Measurements from ENCODE around the gene OR5D18. TPM values are rescaled to one million over a fixed set of nuclear protein-coding genes. Genes with fewer than 3 reads are reported as not detected.

Gene OR5D18
- total RNA-seq (2014; rRNA removed; shearing (Covaris generic)): not detected in 2 replicates
- polyA plus RNA-seq (2016; fragmentation: Nextera tagmentation; extraction: Ambion mirVana): not detected in 2 replicates
- long read RNA-seq: 0 reads

DNA sequence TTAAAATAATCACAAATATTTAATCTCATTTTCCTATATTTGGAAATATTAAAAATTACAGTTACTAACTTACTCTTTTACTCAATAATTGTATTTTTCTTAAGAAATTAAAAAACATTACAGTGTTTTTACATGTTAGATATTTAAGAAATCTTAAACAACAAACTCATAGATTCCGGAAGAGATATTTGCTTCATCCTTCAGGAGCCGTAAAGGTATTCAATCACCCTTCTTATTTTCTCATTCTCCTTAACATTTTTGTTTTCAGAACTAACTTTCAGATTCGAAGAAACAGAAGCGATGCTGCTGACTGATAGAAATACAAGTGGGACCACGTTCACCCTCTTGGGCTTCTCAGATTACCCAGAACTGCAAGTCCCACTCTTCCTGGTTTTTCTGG is at the start of gene OR5D18:
OR5D18 (plus strand) TSS at position 301 of the 400 bp plus-strand sequence; CDS start at position 301, 0 bp downstream.
- H3K36me3 ChIP-seq (ENCODE audit: insufficient read depth): 0 out of 2 replicates have a peak, but pooled peaks cover 3% of the 10 kb centered on the region
- no peaks in the 10 kb centered on the region for H3K4me1 ChIP-seq (ENCODE audit: insufficient read depth)
- no peak within 1 kb of the TSS for H2AFZ ChIP-seq
- DNase-seq (ENCODE audit: low spot score): no peak
- Mint-ChIP-seq H3K9me3 (peaks cover 85% of the 10 kb centered on the region), H3K27me3 (ENCODE audit: insufficient read depth, low read depth, poor library complexity) (no peaks in the 10 kb centered on the region), H3K36me3 (ENCODE audit: low read depth) (peaks cover 31% of the 10 kb centered on the region; the same call in 2 of the 3 replicates), H3K4me3 (no peak within 1 kb of the TSS), H3K4me1 (no peaks in the 10 kb centered on the region), H3K27ac (no peak within 1 kb of the TSS)
- no peaks in the 10 kb centered on the region for H3K9me2 ChIP-seq (ENCODE audit: insufficient read depth)
- H3K79me2 ChIP-seq (replicated peaks; ENCODE audit: insufficient read depth): no peaks in the 10 kb centered on the region
- TF ChIP-seq POLR2AphosphoS5 (IDR thresholded peaks at IDR 0.05; ENCODE audit: low read depth): no peak
- no peak within 1 kb of the TSS for H3K4me3 ChIP-seq
- H3K4me2 ChIP-seq: no peak within 1 kb of the TSS
- H3K27me3 ChIP-seq (ENCODE audit: insufficient read depth): no peaks in the 10 kb centered on the region
- H4K20me1 ChIP-seq (replicated peaks; ENCODE audit: insufficient read depth): no peaks in the 10 kb centered on the region
- no peak for ATAC-seq
- no peak within 1 kb of the TSS for H3K27ac ChIP-seq (ENCODE audit: low read depth)
- no peaks in the 10 kb centered on the region for H3F3A ChIP-seq (replicated peaks; ENCODE audit: low read depth)

GRCh38 chr11:55773138-55773537 is 46.3 kb upstream of the OR5D18 start, which contains the start of gene OR5D13:
TSS of gene OR5D13 (plus strand) at chr11:55773438. CDS start at chr11:55773438, 0 bp downstream.
- peaks cover 86% of the 10 kb centered on the region for H3K9me3 Mint-ChIP-seq
- no peak for ATAC-seq
- Histone ChIP-seq H3K79me2 (replicated peaks; ENCODE audit: insufficient read depth) (no peaks in the 10 kb centered on the region), H3K9me2 (ENCODE audit: insufficient read depth) (no peaks in the 10 kb centered on the region), H3K27me3 (ENCODE audit: insufficient read depth) (no peaks in the 10 kb centered on the region), H3K4me2 (no peak within 1 kb of the TSS), H3F3A (replicated peaks; ENCODE audit: low read depth) (no peaks in the 10 kb centered on the region), H3K36me3 (ENCODE audit: insufficient read depth) (peaks cover 15% of the 10 kb centered on the region), H4K20me1 (replicated peaks; ENCODE audit: insufficient read depth) (no peaks in the 10 kb centered on the region), H3K27ac (ENCODE audit: low read depth) (no peak within 1 kb of the TSS), H2AFZ (no peak within 1 kb of the TSS), H3K4me3 (no peak within 1 kb of the TSS), H3K4me1 (ENCODE audit: insufficient read depth) (no peaks in the 10 kb centered on the region)
- H3K27ac Mint-ChIP-seq: no peak within 1 kb of the TSS
- H3K27me3 Mint-ChIP-seq (ENCODE audit: insufficient read depth, low read depth, poor library complexity): no peaks in the 10 kb centered on the region
- no peak for DNase-seq (ENCODE audit: low spot score)
- no peak within 1 kb of the TSS for H3K4me3 Mint-ChIP-seq
- H3K4me1 Mint-ChIP-seq: no peaks in the 10 kb centered on the region
- H3K36me3 Mint-ChIP-seq (ENCODE audit: low read depth): peaks cover 24% of the 10 kb centered on the region; the same call in 2 of the 3 replicates
- TF ChIP-seq, protein P1, sequence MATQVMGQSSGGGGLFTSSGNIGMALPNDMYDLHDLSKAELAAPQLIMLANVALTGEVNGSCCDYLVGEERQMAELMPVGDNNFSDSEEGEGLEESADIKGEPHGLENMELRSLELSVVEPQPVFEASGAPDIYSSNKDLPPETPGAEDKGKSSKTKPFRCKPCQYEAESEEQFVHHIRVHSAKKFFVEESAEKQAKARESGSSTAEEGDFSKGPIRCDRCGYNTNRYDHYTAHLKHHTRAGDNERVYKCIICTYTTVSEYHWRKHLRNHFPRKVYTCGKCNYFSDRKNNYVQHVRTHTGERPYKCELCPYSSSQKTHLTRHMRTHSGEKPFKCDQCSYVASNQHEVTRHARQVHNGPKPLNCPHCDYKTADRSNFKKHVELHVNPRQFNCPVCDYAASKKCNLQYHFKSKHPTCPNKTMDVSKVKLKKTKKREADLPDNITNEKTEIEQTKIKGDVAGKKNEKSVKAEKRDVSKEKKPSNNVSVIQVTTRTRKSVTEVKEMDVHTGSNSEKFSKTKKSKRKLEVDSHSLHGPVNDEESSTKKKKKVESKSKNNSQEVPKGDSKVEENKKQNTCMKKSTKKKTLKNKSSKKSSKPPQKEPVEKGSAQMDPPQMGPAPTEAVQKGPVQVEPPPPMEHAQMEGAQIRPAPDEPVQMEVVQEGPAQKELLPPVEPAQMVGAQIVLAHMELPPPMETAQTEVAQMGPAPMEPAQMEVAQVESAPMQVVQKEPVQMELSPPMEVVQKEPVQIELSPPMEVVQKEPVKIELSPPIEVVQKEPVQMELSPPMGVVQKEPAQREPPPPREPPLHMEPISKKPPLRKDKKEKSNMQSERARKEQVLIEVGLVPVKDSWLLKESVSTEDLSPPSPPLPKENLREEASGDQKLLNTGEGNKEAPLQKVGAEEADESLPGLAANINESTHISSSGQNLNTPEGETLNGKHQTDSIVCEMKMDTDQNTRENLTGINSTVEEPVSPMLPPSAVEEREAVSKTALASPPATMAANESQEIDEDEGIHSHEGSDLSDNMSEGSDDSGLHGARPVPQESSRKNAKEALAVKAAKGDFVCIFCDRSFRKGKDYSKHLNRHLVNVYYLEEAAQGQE (IDR thresholded peaks at IDR 0.05; ENCODE audit: unreplicated experiment): no peak
- TF ChIP-seq EZH2 (IDR thresholded peaks at IDR 0.05; ENCODE audit: low read depth, unreplicated experiment) (no peak), ZNF462 (CRISPR knock-in tag; IDR thresholded peaks at IDR 0.05) (no peak), POLR2AphosphoS5 (IDR thresholded peaks at IDR 0.05; ENCODE audit: low read depth) (no peak), JUNB (IDR thresholded peaks at IDR 0.05; ENCODE audit: unreplicated experiment) (no peak), ZNF114 (CRISPR knock-in tag; IDR thresholded peaks at IDR 0.05) (no peak), ZNF331 (CRISPR knock-in tag; IDR thresholded peaks at IDR 0.05; ENCODE audit: low read depth) (no peak), STAT1 (IDR thresholded peaks at IDR 0.05; ENCODE audit: unreplicated experiment) (no peak), ETS1 (IDR thresholded peaks at IDR 0.05) (no peak), CREB1 (CRISPR knock-in tag; IDR thresholded peaks at IDR 0.05; ENCODE audit: low read depth) (no peak)

All from GM23338 (cell line).